Activated T-helper 1 cell treated with anti-CD3 and anti-CD28 coated beads, Interleukin-12 subunit alpha, Interleukin-12 subunit beta, Interleukin-2, Interleukin-4 antibody, amounts not matched to agents 30 ng/mL and 10 ng/mL and 1 ng/mL, durations not matched to agents 14 hours and 24 hours and 36 hours (primary cell): ENCODE measurements around the gene EXOSC7. TPM values are rescaled to one million over a fixed set of nuclear protein-coding genes. Genes with fewer than 3 reads are reported as not detected.

Source experiments
- DNase-seq: peaks from one replicate; pipeline ENCODE4 v3.0.0; 2021; ENCODE audit warnings: low spot score
- H3K27ac Mint-ChIP-seq: one replicate; pipeline ENCODE4 v1.8.0; 2021; ENCODE audit warnings: mild to moderate bottlenecking, mixed read lengths
- H3K27me3 Mint-ChIP-seq: one replicate; pipeline ENCODE4 v1.8.0; 2022; ENCODE audit warnings: mild to moderate bottlenecking, moderate library complexity, mixed read lengths; ENCODE audit not compliant: insufficient read depth
- H3K36me3 Mint-ChIP-seq: one replicate; pipeline ENCODE4 v1.8.0; 2021; ENCODE audit warnings: low read depth, mixed read lengths
- H3K4me1 Mint-ChIP-seq: one replicate; pipeline ENCODE4 v1.8.0; 2021; ENCODE audit warnings: low read depth, mixed read lengths
- H3K4me3 Mint-ChIP-seq: one replicate; pipeline ENCODE4 v1.8.0; 2021; ENCODE audit warnings: mild to moderate bottlenecking, moderate library complexity, mixed read lengths
- H3K9me3 Mint-ChIP-seq: one replicate; pipeline ENCODE4 v1.8.0; 2021; ENCODE audit warnings: mixed read lengths
- intact Hi-C: fragments of 100-400 bp; cut with micrococcal nuclease; formaldehyde crosslinking; loops from one replicate; pipeline ENCODE4 v1.15.1; 2024
- total RNA-seq: library from RNA; stranded (reverse); gene quantifications from 2 replicates; pipeline ENCODE4 v1.2.3, GENCODE V29; 2022

Gene EXOSC7
- total RNA-seq, 1 donor from 2014 or later: 94.4 TPM

DNA sequence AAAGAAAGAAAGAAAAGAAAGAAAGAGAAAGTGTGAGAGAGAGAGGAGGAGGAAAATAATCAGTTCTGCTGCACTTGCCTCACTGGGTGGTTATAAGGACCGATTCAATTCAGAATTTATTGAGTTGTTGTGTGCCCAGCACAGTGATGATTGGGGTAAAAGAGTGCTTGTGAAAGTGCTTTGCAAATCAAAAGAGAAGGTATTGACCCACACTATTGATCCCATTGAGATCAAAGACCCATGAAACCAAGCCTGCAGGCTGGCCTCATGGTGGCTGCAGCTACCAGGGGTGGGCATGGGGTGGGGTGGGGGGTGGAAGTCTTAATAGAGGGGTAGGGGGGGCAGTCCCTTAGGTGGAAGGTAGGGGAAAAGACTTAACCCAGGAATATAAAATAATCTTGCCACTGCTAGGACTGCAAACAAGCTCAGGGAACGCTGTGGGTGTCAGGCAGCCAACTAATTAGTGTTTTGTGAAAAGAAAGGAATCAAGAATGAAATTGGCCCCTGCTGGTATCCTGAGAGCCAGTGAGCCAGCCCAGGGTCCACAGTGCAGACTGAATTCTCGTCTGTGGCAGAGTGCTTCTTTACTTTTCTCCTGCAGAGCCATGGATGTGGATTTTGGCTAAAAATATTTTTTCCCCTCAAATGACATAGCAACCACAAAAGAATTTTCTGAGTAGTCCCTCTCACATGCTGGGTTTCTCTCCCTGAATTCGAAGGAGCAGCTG, 84.3 kb downstream of the EXOSC7 start:
- Mint-ChIP-seq H3K4me3 (no peak overlapping the region), H3K9me3 (no peaks in the 10 kb centered on the region), H3K27me3 (peaks cover 4% of the 10 kb centered on the region), H3K4me1 (peaks cover 23% of the 10 kb centered on the region), H3K27ac (no peak overlapping the region), H3K36me3 (no peaks in the 10 kb centered on the region)
- DNase-seq: no peak
- intact Hi-C loops: no loop called here

Other genes starting within 250 kb of the EXOSC7 start
- 1.5 and 1.6 TPM in 2 replicates for gene ZNF501, start 246.6 kb upstream of the EXOSC7 start, total RNA-seq
- 39.2 and 40.4 TPM in 2 replicates for gene KIAA1143, start 214.6 kb upstream of the EXOSC7 start, total RNA-seq
- gene KIF15, start 214.4 kb upstream of the EXOSC7 start, total RNA-seq: 23.2 and 25.5 TPM in 2 replicates
- gene TMEM42, start 114.3 kb upstream of the EXOSC7 start, total RNA-seq: 8.6 and 10.0 TPM in 2 replicates
- not detected in 2 replicates for gene TGM4, start 101.6 kb upstream of the EXOSC7 start, total RNA-seq
- 46.6 and 47.5 TPM in 2 replicates for gene ZDHHC3, start 70 bp upstream of the EXOSC7 start, total RNA-seq
- gene CLEC3B, start 50.1 kb downstream of the EXOSC7 start, total RNA-seq: not detected in 2 replicates
- gene CDCP1, start 170.1 kb downstream of the EXOSC7 start, total RNA-seq: 0.98 and 1.2 TPM in 2 replicates